HCT116 (cell line): ENCODE results near the gene CEACAM18. TPM values are rescaled to one million over a fixed set of nuclear protein-coding genes. Genes with fewer than 3 reads are reported as not detected.

Source experiments
- ATAC-seq: fragments of 200-7000 bp; cut with Tn5 transposase; 2 replicates; pipeline ENCODE4 v1.9.1; 2020; ENCODE audit warnings: mild to moderate bottlenecking, moderate library complexity
- BruUV-seq: library from RNA; stranded (reverse); fragments of 400-500 nt; replicated peaks from 2 replicates; lab custom pipeline; 2021; lab: Mats Ljungman, UMichigan
- CTCF ChIA-PET: fragments of 300-600 bp; sonication (Branson Sonifier 250); formaldehyde crosslinking; loops from one replicate; lab custom pipeline; 2021; ENCODE audit warnings: antibody characterized with exemption; lab: Charles Lee
- POLR2A ChIA-PET: fragments of 300-600, 350-600 bp; sonication (Branson Sonifier 250); formaldehyde crosslinking; loops from one replicate; lab custom pipeline; 2021; ENCODE audit warnings: antibody characterized with exemption; lab: Charles Lee
- RAD21 ChIA-PET, 2 experiments: fragments of 300-600 bp; sonication (Branson Sonifier 250); formaldehyde crosslinking; loops; one replicate each; lab custom pipeline; 2023; ENCODE audit warnings: low total read pairs in 2 of 2; ENCODE audit not compliant: uncharacterized antibody in 2 of 2, unreplicated experiment in 2 of 2, low non-redundant PET in 1 of 2; lab: Charles Lee
- DNase-seq: peaks from one replicate; pipeline ENCODE4 v3.0.0-alpha.2; 2010; ENCODE audit warnings: low read depth, low spot score
- H2AFZ ChIP-seq: fragments of 200-600 bp; shearing (Covaris generic), sonication (generic); 2 replicates; pipeline ENCODE4 v1.6.1; 2017; ENCODE audit warnings: low read depth, mixed run types, mixed read lengths, antibody characterized with exemption, low read length; ENCODE audit not compliant: poor library complexity, severe bottlenecking
- H3K27ac ChIP-seq: 2 replicates; pipeline ENCODE4 v1.5.1; 2012; ENCODE audit warnings: low read depth, low read length
- H3K27me3 ChIP-seq: fragments of 200-600 bp; sonication (generic); 2 replicates; pipeline ENCODE4 v1.6.1; 2016; ENCODE audit warnings: mixed run types, low read length, mixed read lengths; ENCODE audit not compliant: insufficient read depth
- H3K36me3 ChIP-seq, 2 experiments: fragments of 200-500 bp in 1 of 2; fragments of 200-600 bp in 1 of 2; sonication (Bioruptor generic) in 1 of 2; sonication (generic) in 1 of 2; 2 replicates each; pipeline versions ENCODE4 v1.5.1 to v1.6.1; 2014 to 2016; ENCODE audit warnings: low read length in 2 of 2, inconsistent platforms in 1 of 2, mixed read lengths in 1 of 2, mixed run types in 1 of 2; ENCODE audit not compliant: insufficient read depth in 2 of 2, control insufficient read depth in 1 of 2
- H3K4me1 ChIP-seq, 2 experiments: fragments of 200-600 bp in 1 of 2; sonication (generic) in 1 of 2; 2 replicates each; pipeline versions ENCODE4 v1.5.1 to v1.6.1; 2012 to 2017; ENCODE audit warnings: low read length in 2 of 2, inconsistent platforms in 1 of 2, mild to moderate bottlenecking in 1 of 2, mixed read lengths in 1 of 2, mixed run types in 1 of 2, moderate library complexity in 1 of 2; ENCODE audit not compliant: insufficient read depth in 2 of 2, control insufficient read depth in 1 of 2
- H3K4me2 ChIP-seq: fragments of 200-600 bp; sonication (generic); 2 replicates; pipeline ENCODE4 v1.6.1; 2017; ENCODE audit warnings: mixed run types, low read length, mixed read lengths
- H3K4me3 ChIP-seq, 2 experiments: fragments of 200-600 bp in 1 of 2; sonication (generic) in 1 of 2; replicated peaks in 1 of 2; 2 replicates each; pipeline ENCODE4 v1.5.1; 2011 to 2016; ENCODE audit warnings: low read length in 2 of 2, control low read depth in 1 of 2, low read depth in 1 of 2, mild to moderate bottlenecking in 1 of 2, mixed read lengths in 1 of 2, mixed run types in 1 of 2
- H3K79me2 ChIP-seq: fragments of 200-600 bp; sonication (generic); 2 replicates; pipeline ENCODE4 v1.6.1; 2017; ENCODE audit warnings: mild to moderate bottlenecking, mixed run types, low read length, moderate library complexity, mixed read lengths; ENCODE audit not compliant: insufficient read depth
- H3K9ac ChIP-seq: fragments of 200-600 bp; sonication (generic); 2 replicates; pipeline ENCODE4 v1.6.1; 2016; ENCODE audit warnings: low read length, mixed read lengths
- H3K9me2 ChIP-seq: fragments of 200-600 bp; sonication (generic), shearing (Covaris generic); 2 replicates; pipeline ENCODE4 v1.6.1; 2017; ENCODE audit warnings: mixed run types, mild to moderate bottlenecking, moderate library complexity; ENCODE audit not compliant: insufficient read depth
- H3K9me3 ChIP-seq, 2 experiments: fragments of 200-500 bp in 1 of 2; fragments of 200-600 bp in 1 of 2; sonication (Bioruptor generic) in 1 of 2; sonication (generic) in 1 of 2; 2 replicates each; pipeline ENCODE4 v1.6.1; 2014 to 2017; ENCODE audit warnings: low read length in 2 of 2, mixed read lengths in 2 of 2, inconsistent platforms in 1 of 2, low read depth in 1 of 2, mild to moderate bottlenecking in 1 of 2, mixed run types in 1 of 2, moderate library complexity in 1 of 2; ENCODE audit not compliant: control insufficient read depth in 1 of 2, insufficient read depth in 1 of 2
- H4K20me1 ChIP-seq: fragments of 200-600 bp; sonication (generic), shearing (Covaris generic); 2 replicates; pipeline ENCODE4 v1.6.1; 2017; ENCODE audit warnings: mixed run types, mild to moderate bottlenecking, moderate library complexity; ENCODE audit not compliant: insufficient read depth
- ATF3 ChIP-seq: IDR thresholded peaks from 2 replicates; pipeline ENCODE4 v1.6.1; 2012
- EGR1 ChIP-seq: IDR thresholded peaks from 2 replicates; pipeline ENCODE4 v1.6.1; 2012; ENCODE audit warnings: low read depth
- ELF1 ChIP-seq: IDR thresholded peaks from 2 replicates; pipeline ENCODE4 v1.6.1; 2012; ENCODE audit warnings: low read depth, borderline replicate concordance
- EZH2 ChIP-seq: fragments of 200-600 bp; sonication (generic); IDR thresholded peaks from 2 replicates; pipeline ENCODE4 v1.6.1; 2017; ENCODE audit warnings: antibody characterized with exemption, mixed run types
- POLR2AphosphoS5 ChIP-seq: IDR thresholded peaks from 2 replicates; pipeline ENCODE4 v1.6.1; 2011; ENCODE audit warnings: mild to moderate bottlenecking, low read depth, low read length, moderate library complexity
- RAD21 ChIP-seq: IDR thresholded peaks from 2 replicates; pipeline ENCODE4 v1.6.1; 2012; ENCODE audit warnings: low read depth, mild to moderate bottlenecking
- REST ChIP-seq: IDR thresholded peaks from 2 replicates; pipeline ENCODE4 v1.6.1; 2012; ENCODE audit warnings: low read depth
- SP1 ChIP-seq: IDR thresholded peaks from 2 replicates; pipeline ENCODE4 v1.6.1; 2012; ENCODE audit warnings: low read depth
- SRF ChIP-seq: IDR thresholded peaks from 2 replicates; pipeline ENCODE4 v1.6.1; 2012; ENCODE audit warnings: low read depth
- TCF7L2 ChIP-seq: IDR thresholded peaks from 2 replicates; pipeline ENCODE4 v1.7.0; 2011; ENCODE audit warnings: borderline replicate concordance, inconsistent platforms; ENCODE audit not compliant: insufficient read depth, insufficient read length; ENCODE audit errors: extremely low read depth
- YY1 ChIP-seq: IDR thresholded peaks from 2 replicates; pipeline ENCODE4 v1.6.1; 2011; ENCODE audit warnings: low read length, low read depth, moderate library complexity, mild to moderate bottlenecking; ENCODE audit not compliant: insufficient replicate concordance; ENCODE audit errors: extremely low read depth
- ZFX ChIP-seq: fragments of 450-650 bp; IDR thresholded peaks from 2 replicates; pipeline ENCODE4 v1.6.1; 2017
- intact Hi-C: fragments of 100-400 bp; cut with micrococcal nuclease; formaldehyde crosslinking; loops from 2 replicates; pipeline ENCODE4 v1.10.0; 2022
- total RNA-seq: library from RNA; stranded (reverse); gene quantifications from one replicate; pipeline ENCODE4 v1.2.1, GENCODE V29; 2021; ENCODE audit not compliant: unreplicated experiment

The CEACAM18 gene
- total RNA-seq, 1 experiment from 2014 or later: not detected

- POLR2A ChIA-PET: no interaction called here
- ATAC-seq: 0 out of 2 replicates have a peak, but pooled peaks have one; percentile 32
- Histone ChIP-seq H3K9me2 (no peaks in the 10 kb centered on the region), H3K4me2 (no peak overlapping the region), H4K20me1 (no peaks in the 10 kb centered on the region), H2AFZ (no peak overlapping the region), H3K4me3 (no peak overlapping the region), H3K79me2 (no peaks in the 10 kb centered on the region), H3K27ac (no peak overlapping the region), H3K27me3 (peaks cover 8% of the 10 kb centered on the region; the same call in 1 of the 2 replicates), H3K9ac (no peak overlapping the region), H3K4me1 (peaks cover 0 to 2% of the 10 kb centered on the region in 2 experiments; a peak in 1 of 4 replicates), H3K9me3 (no peaks in the 10 kb centered on the region), H3K36me3 (no peaks in the 10 kb centered on the region)
- RAD21 ChIA-PET: no interaction called here
- no peak for DNase-seq
- TF ChIP-seq SRF (no peak), REST (peak; percentile 84), RAD21 (no peak), EZH2 (no peak)
- intact Hi-C loops: no loop called here
- CTCF ChIA-PET: interaction anchor here (1.5 kb wide), 1 partner anchor 8 kb away, joined by 4 read pairs; no protein-coding TSS in a partner anchor
- no TSS peak for BruUV-seq
Observed at GRCh38 chr19:51480590-51480989, 2.3 kb downstream of the CEACAM18 start.

- Histone ChIP-seq H3K4me2 (no peak overlapping the region), H3K9me2 (no peaks in the 10 kb centered on the region), H3K9ac (no peak overlapping the region), H3K36me3 (no peaks in the 10 kb centered on the region), H3K27me3 (peaks cover 8% of the 10 kb centered on the region; the same call in 1 of the 2 replicates), H3K9me3 (no peaks in the 10 kb centered on the region), H3K79me2 (no peaks in the 10 kb centered on the region), H3K4me1 (no peaks in the 10 kb centered on the region; a peak in 1 of 4 replicates), H2AFZ (no peak overlapping the region), H3K4me3 (no peak overlapping the region), H4K20me1 (no peaks in the 10 kb centered on the region), H3K27ac (no peak overlapping the region)
- POLR2A ChIA-PET: no interaction called here
- ATAC-seq (no peak), DNase-seq (no peak)
- intact Hi-C loops: no loop called here
- RAD21 ChIA-PET: no interaction called here
- CTCF ChIA-PET: no interaction called here
- BruUV-seq: no TSS peak
- no peak for TF ChIP-seq RAD21
- no peak for TF ChIP-seq YY1
- TF ChIP-seq EGR1: no peak
- TF ChIP-seq POLR2AphosphoS5: no peak
- TF ChIP-seq REST: no peak
- TF ChIP-seq ATF3: no peak
- TF ChIP-seq EZH2: no peak
- no peak for TF ChIP-seq ZFX
- TF ChIP-seq SP1: no peak
- TF ChIP-seq ELF1: no peak
- TF ChIP-seq TCF7L2: no peak
Observed at GRCh38 chr19:51485960-51486660, 7.8 kb downstream of the CEACAM18 start.
